ENCODE results near the gene NFIX. TPM values are rescaled to one million over a fixed set of nuclear protein-coding genes. Genes with fewer than 3 reads are reported as not detected.

The NFIX gene
- total and polyA plus RNA-seq, 9 of the 15 experiments (the other 6 are each of a cell fraction or from before 2014, with no cell fraction given): 0.28 to 26.8 (median 5.4) TPM

DNA sequence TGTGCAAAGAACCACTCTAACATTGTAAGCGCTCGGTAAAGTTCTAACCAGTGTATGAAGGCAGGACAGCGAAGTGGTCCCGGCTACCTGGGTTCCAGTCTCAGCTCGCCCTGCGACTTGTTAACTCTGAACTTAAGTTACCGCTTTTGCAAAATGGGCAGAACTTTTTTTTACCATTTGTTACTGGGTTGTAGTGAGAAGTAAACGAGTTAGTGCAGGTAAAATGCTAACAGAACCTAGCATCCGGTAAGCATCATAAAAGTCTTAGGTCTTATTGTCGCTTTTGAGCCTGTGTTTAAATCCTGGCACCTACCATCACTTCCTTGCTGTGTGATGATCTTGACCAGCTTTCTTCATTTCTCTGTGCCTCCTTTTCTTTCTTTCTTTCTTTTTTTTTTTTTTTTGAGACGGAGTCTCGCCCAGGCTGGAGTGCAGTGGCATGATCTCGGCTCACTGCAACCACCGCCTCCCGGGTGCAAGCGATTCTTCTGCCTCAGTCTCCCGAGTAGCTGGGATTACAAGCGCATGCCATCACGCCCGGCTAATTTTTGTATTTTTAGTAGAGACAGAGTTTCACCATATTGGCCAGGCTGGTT, 122.0 kb downstream of the NFIX start:
- no peak for DNase-seq (ENCODE audit: extremely low read depth in 1 of 4, low spot score in 3 of 4)
- peaks cover 21 to 49% of the 10 kb centered on the region in 2 experiments; a peak in 4 of 5 replicates for H3K4me1 ChIP-seq (replicated peaks in 1 of 2; ENCODE audit: control insufficient read depth in 2 of 2, insufficient read depth in 2 of 2, low read length in 2 of 2)
- no peaks in the 10 kb centered on the region for H3K27me3 ChIP-seq (ENCODE audit: control insufficient read depth in 2 of 2, insufficient read depth in 2 of 2, low read length in 2 of 2)
- peaks cover 12% of the 10 kb centered on the region for H3K9me1 ChIP-seq (ENCODE audit: control insufficient read depth, insufficient read depth, low read length)
- H3K9me3 ChIP-seq (replicated peaks; ENCODE audit: control insufficient read depth, insufficient read depth, low read depth, low read length): no peaks in the 10 kb centered on the region
- intact Hi-C loops (cut with micrococcal nuclease) (loop anchor here (2.0 kb wide), 1 partner anchor 14 kb away; the partner anchor contains the start of gene LYL1), in situ Hi-C loops (cut with MboI) (no loop called here)
- peaks cover 31% of the 10 kb centered on the region for H4K20me1 ChIP-seq (replicated peaks; ENCODE audit: control insufficient read depth, insufficient read depth, low read length)
- peaks cover 75% of the 10 kb centered on the region for H3K79me2 ChIP-seq (ENCODE audit: control insufficient read depth, insufficient read depth, low read length)
- ChIA-PET CTCF (ENCODE audit: low intra/inter-chr PET ratio) (no interaction called here), POLR2A (interaction anchor here (0.5 to 4.9 kb wide), 13 partner anchors 8 to 785 kb away, joined by 3 to 31 read pairs (median 4); partner anchors contain the start of genes IER2, RNASEH2A and STX10)
- BruUV-seq (replicated peaks): no TSS peak
- peak overlapping the region; percentile 90 for H3K4me3 ChIP-seq
- H3K4me2 ChIP-seq (ENCODE audit: insufficient read depth, low read length): peak overlapping the region; percentile 96
- H3K36me3 ChIP-seq (ENCODE audit: control insufficient read depth, insufficient read depth, low read length): peaks cover 64% of the 10 kb centered on the region
- peak overlapping the region; percentile 77 for H3K27ac ChIP-seq (ENCODE audit: extremely low read depth, low read depth, low read length)
- peak overlapping the region; percentile 69 for H2AFZ ChIP-seq (ENCODE audit: low read depth, low read length)
- peak overlapping the region; percentile 87 to 97 for H3K9ac ChIP-seq (ENCODE audit: insufficient read depth in 1 of 2, low read depth in 2 of 2, low read length in 2 of 2)
- peak; percentile 63 for FAIRE-seq
- ATAC-seq: peak; percentile 10
- WGBS (ENCODE audit: insufficient coverage, low coverage, missing lambda C conversion rate): 2% methylated on average over 20 of the region's 20 CpGs
- TF ChIP-seq HDAC1 (IDR thresholded peaks at IDR 0.05) (0 out of 4 replicates have a peak, but pooled peaks of 1 of the 2 experiments have one; percentile 27), COPS2 (conservative IDR thresholded peaks at IDR 0.05) (no peak), MEF2D (tag; conservative IDR thresholded peaks at IDR 0.05; ENCODE audit: low read depth) (no peak), KDM4B (IDR thresholded peaks at IDR 0.05; ENCODE audit: borderline replicate concordance in 2 of 2, low read depth in 1 of 2) (no peak), NELFE (IDR thresholded peaks at IDR 0.05; ENCODE audit: insufficient read depth, insufficient read length) (no peak), RBM25 (IDR thresholded peaks at IDR 0.05; ENCODE audit: low read depth, low read length, severe bottlenecking) (no peak), RBFOX2 (IDR thresholded peaks at IDR 0.05; ENCODE audit: low read depth, low read length) (no peak), PHB2 (IDR thresholded peaks at IDR 0.05; ENCODE audit: low read depth) (peak; percentile 37; the same call in 1 of the 2 replicates)
- TF ChIP-seq, protein P1, sequence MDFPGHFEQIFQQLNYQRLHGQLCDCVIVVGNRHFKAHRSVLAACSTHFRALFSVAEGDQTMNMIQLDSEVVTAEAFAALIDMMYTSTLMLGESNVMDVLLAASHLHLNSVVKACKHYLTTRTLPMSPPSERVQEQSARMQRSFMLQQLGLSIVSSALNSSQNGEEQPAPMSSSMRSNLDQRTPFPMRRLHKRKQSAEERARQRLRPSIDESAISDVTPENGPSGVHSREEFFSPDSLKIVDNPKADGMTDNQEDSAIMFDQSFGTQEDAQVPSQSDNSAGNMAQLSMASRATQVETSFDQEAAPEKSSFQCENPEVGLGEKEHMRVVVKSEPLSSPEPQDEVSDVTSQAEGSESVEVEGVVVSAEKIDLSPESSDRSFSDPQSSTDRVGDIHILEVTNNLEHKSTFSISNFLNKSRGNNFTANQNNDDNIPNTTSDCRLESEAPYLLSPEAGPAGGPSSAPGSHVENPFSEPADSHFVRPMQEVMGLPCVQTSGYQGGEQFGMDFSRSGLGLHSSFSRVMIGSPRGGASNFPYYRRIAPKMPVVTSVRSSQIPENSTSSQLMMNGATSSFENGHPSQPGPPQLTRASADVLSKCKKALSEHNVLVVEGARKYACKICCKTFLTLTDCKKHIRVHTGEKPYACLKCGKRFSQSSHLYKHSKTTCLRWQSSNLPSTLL (IDR thresholded peaks at IDR 0.05): 0 out of 2 replicates have a peak, but pooled peaks have one; percentile 35
- TF ChIP-seq, protein P2, sequence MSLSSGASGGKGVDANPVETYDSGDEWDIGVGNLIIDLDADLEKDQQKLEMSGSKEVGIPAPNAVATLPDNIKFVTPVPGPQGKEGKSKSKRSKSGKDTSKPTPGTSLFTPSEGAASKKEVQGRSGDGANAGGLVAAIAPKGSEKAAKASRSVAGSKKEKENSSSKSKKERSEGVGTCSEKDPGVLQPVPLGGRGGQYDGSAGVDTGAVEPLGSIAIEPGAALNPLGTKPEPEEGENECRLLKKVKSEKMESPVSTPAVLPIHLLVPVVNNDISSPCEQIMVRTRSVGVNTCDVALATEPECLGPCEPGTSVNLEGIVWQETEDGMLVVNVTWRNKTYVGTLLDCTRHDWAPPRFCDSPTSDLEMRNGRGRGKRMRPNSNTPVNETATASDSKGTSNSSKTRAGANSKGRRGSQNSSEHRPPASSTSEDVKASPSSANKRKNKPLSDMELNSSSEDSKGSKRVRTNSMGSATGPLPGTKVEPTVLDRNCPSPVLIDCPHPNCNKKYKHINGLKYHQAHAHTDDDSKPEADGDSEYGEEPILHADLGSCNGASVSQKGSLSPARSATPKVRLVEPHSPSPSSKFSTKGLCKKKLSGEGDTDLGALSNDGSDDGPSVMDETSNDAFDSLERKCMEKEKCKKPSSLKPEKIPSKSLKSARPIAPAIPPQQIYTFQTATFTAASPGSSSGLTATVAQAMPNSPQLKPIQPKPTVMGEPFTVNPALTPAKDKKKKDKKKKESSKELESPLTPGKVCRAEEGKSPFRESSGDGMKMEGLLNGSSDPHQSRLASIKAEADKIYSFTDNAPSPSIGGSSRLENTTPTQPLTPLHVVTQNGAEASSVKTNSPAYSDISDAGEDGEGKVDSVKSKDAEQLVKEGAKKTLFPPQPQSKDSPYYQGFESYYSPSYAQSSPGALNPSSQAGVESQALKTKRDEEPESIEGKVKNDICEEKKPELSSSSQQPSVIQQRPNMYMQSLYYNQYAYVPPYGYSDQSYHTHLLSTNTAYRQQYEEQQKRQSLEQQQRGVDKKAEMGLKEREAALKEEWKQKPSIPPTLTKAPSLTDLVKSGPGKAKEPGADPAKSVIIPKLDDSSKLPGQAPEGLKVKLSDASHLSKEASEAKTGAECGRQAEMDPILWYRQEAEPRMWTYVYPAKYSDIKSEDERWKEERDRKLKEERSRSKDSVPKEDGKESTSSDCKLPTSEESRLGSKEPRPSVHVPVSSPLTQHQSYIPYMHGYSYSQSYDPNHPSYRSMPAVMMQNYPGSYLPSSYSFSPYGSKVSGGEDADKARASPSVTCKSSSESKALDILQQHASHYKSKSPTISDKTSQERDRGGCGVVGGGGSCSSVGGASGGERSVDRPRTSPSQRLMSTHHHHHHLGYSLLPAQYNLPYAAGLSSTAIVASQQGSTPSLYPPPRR (CRISPR knock-in tag; IDR thresholded peaks at IDR 0.05; ENCODE audit: borderline replicate concordance): no peak
- TF ChIP-seq, protein P3, sequence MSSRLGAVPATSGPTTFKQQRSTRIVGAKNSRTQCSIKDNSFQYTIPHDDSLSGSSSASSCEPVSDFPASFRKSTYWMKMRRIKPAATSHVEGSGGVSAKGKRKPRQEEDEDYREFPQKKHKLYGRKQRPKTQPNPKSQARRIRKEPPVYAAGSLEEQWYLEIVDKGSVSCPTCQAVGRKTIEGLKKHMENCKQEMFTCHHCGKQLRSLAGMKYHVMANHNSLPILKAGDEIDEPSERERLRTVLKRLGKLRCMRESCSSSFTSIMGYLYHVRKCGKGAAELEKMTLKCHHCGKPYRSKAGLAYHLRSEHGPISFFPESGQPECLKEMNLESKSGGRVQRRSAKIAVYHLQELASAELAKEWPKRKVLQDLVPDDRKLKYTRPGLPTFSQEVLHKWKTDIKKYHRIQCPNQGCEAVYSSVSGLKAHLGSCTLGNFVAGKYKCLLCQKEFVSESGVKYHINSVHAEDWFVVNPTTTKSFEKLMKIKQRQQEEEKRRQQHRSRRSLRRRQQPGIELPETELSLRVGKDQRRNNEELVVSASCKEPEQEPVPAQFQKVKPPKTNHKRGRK (tag; IDR thresholded peaks at IDR 0.05): peak; percentile 37; the same call in 1 of the 2 replicates
- TF ChIP-seq, protein P4, sequence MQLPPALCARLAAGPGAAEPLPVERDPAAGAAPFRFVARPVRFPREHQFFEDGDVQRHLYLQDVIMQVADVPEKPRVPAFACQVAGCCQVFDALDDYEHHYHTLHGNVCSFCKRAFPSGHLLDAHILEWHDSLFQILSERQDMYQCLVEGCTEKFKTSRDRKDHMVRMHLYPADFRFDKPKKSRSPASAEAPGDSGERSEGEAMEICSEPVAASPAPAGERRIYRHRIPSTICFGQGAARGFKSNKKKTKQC (CRISPR knock-in tag; IDR thresholded peaks at IDR 0.05): no peak
